Breast epithelium (tissue), 4 donors: ENCODE measurements around the gene CALHM3. TPM values are rescaled to one million over a fixed set of nuclear protein-coding genes. Genes with fewer than 3 reads are reported as not detected.
"Not testable (repeated sequence)": the region's sequence is repeated elsewhere in the genome, so short reads cannot be mapped to it uniquely, and the experiment has no call there.

Experiments
- DNase-seq, 2 donors: peaks; one replicate each; pipeline ENCODE4 v3.0.0-alpha.2; 2019; ENCODE audit warnings: low spot score in 2 of 2
- H3K27ac ChIP-seq, 2 donors: fragments of 200-600 bp; sonication (generic) in 1 of 2; one replicate each; pipeline ENCODE4 v1.5.1; 2016 to 2019; ENCODE audit warnings: mild to moderate bottlenecking in 1 of 2
- H3K27me3 ChIP-seq, 2 donors: fragments of 200-600 bp; sonication (generic) in 1 of 2; one replicate each; pipeline versions ENCODE4 v1.5.1 to v1.6.0; 2017 to 2019; ENCODE audit warnings: control low read depth in 1 of 2, mild to moderate bottlenecking in 1 of 2
- H3K36me3 ChIP-seq: fragments of 200-600 bp; one replicate; pipeline ENCODE4 v1.5.1; 2019
- H3K4me1 ChIP-seq, 2 donors: fragments of 200-600 bp; sonication (generic); one replicate each; pipeline ENCODE4 v1.5.1; 2016 to 2019; ENCODE audit warnings: control low read depth in 1 of 2
- H3K4me3 ChIP-seq, 3 donors: fragments of 200-600 bp; sonication (generic); 1 replicate in 2 of 3; 2 replicates in 1 of 3; pipeline ENCODE4 v1.5.1; 2016 to 2019; ENCODE audit warnings: mild to moderate bottlenecking in 3 of 3, moderate library complexity in 2 of 3
- H3K9me3 ChIP-seq, 2 donors: fragments of 200-600 bp; sonication (generic) in 1 of 2; one replicate each; pipeline ENCODE4 v1.5.1; 2016 to 2019; ENCODE audit warnings: control low read depth in 1 of 2
- CTCF ChIP-seq, 3 donors: fragments of 450-650 bp; IDR thresholded peaks; one replicate each; pipeline ENCODE4 v1.5.1; 2016 to 2017; ENCODE audit warnings: antibody characterized with exemption in 3 of 3, mild to moderate bottlenecking in 3 of 3, moderate library complexity in 3 of 3
- POLR2A ChIP-seq: fragments of 450-650 bp; IDR thresholded peaks from one replicate; pipeline ENCODE4 v1.6.1; 2016; ENCODE audit warnings: antibody characterized with exemption, mild to moderate bottlenecking, moderate library complexity
- POLR2AphosphoS5 ChIP-seq, 3 donors: sonication (generic); formaldehyde crosslinking; IDR thresholded peaks; one replicate each; pipeline ENCODE4 v1.6.1; 2017; ENCODE audit warnings: antibody characterized with exemption in 3 of 3
- intact Hi-C: fragments of 100-400 bp; cut with DNase I; formaldehyde crosslinking; loops from one replicate; pipeline ENCODE4 v1.15.1; 2023; ENCODE audit warnings: low total_unique reads
- total RNA-seq, 3 donors: library from RNA; depleted of rRNA; stranded (reverse); fragments of >200 nt; gene quantifications; one replicate each; pipeline ENCODE4 v1.1.0, GENCODE V29; 2016

Gene CALHM3
- total RNA-seq, 3 donors from 2014 or later = not detected

GRCh38 chr10:103507235-103508191 lies 28.5 kb upstream of the CALHM3 start:
- DNase-seq = no peak
- no peaks in the 10 kb centered on the region for H3K4me1 ChIP-seq
- intact Hi-C loops = no loop called here
- H3K9me3 ChIP-seq = no peaks in the 10 kb centered on the region
- H3K4me3 ChIP-seq = no peak overlapping the region
- no peaks in the 10 kb centered on the region for H3K36me3 ChIP-seq
- TF ChIP-seq POLR2AphosphoS5 (IDR thresholded peaks at IDR 0.05) = no peak
- no peak for TF ChIP-seq POLR2A
- no peak for TF ChIP-seq CTCF (IDR thresholded peaks at IDR 0.05)
- no peak overlapping the region for H3K27ac ChIP-seq
- no peaks in the 10 kb centered on the region for H3K27me3 ChIP-seq

GRCh38 chr10:103506061-103506460 lies 27.0 kb upstream of the CALHM3 start:
- Histone ChIP-seq H3K27ac (no peak overlapping the region), H3K4me3 (no peak overlapping the region), H3K9me3 (no peaks in the 10 kb centered on the region), H3K4me1 (no peaks in the 10 kb centered on the region), H3K27me3 (no peaks in the 10 kb centered on the region), H3K36me3 (no peaks in the 10 kb centered on the region)
- no peak for DNase-seq
- intact Hi-C loops = no loop called here
- TF ChIP-seq POLR2AphosphoS5 (IDR thresholded peaks at IDR 0.05) = no peak
- no peak for TF ChIP-seq POLR2A
- TF ChIP-seq CTCF (IDR thresholded peaks at IDR 0.05) = no peak

GRCh38 chr10:103504181-103504783 lies 25.2 kb upstream of the CALHM3 start:
- intact Hi-C loops = no loop called here
- no peak for DNase-seq
- Histone ChIP-seq H3K4me1 (no peaks in the 10 kb centered on the region), H3K36me3 (no peaks in the 10 kb centered on the region), H3K27ac (no peak overlapping the region), H3K4me3 (no peak overlapping the region), H3K27me3 (no peaks in the 10 kb centered on the region), H3K9me3 (no peaks in the 10 kb centered on the region)
- TF ChIP-seq POLR2A (no peak), CTCF (IDR thresholded peaks at IDR 0.05) (no peak), POLR2AphosphoS5 (IDR thresholded peaks at IDR 0.05) (no peak)

GRCh38 chr10:103503777-103504176 lies 24.7 kb upstream of the CALHM3 start:
- H3K9me3 ChIP-seq, H3K4me1 ChIP-seq, H3K27me3 ChIP-seq, H3K36me3 ChIP-seq, H3K27ac ChIP-seq, DNase-seq, intact Hi-C loops, H3K4me3 ChIP-seq: not testable (repeated sequence)

- Histone ChIP-seq H3K4me1 (no peaks in the 10 kb centered on the region), H3K9me3 (no peaks in the 10 kb centered on the region), H3K27me3 (peaks cover 0 to 3% of the 10 kb centered on the region in 2 donors), H3K4me3 (no peak overlapping the region), H3K27ac (no peak overlapping the region), H3K36me3 (no peaks in the 10 kb centered on the region)
- intact Hi-C loops = no loop called here
- DNase-seq = no peak
- TF ChIP-seq POLR2A (no peak), POLR2AphosphoS5 (IDR thresholded peaks at IDR 0.05) (no peak), CTCF (IDR thresholded peaks at IDR 0.05) (no peak)
These were observed 24.0 kb upstream of the CALHM3 start for GRCh38 chr10:103502849-103503660.
